PC-9 (cell line): ENCODE data around the gene FASN. TPM values are rescaled to one million over a fixed set of nuclear protein-coding genes. Genes with fewer than 3 reads are reported as not detected.

Experiments
- BruUV-seq: library from RNA; stranded (reverse); fragments of 400-500 nt; replicated peaks from 2 replicates; lab custom pipeline; 2021; lab: Mats Ljungman, UMichigan
- CTCF ChIA-PET: fragments of 300-600 bp; sonication (Branson Sonifier 250); formaldehyde crosslinking; loops from one replicate; lab custom pipeline; 2022; ENCODE audit warnings: antibody characterized with exemption; lab: Charles Lee
- POLR2A ChIA-PET: fragments of 300-600 bp; sonication (Branson Sonifier 250); formaldehyde crosslinking; loops from one replicate; lab custom pipeline; 2022; ENCODE audit warnings: antibody characterized with exemption; ENCODE audit not compliant: unreplicated experiment; lab: Charles Lee
- DNase-seq, 2 experiments: peaks; one replicate each; pipeline versions ENCODE4 v3.0.0 to v3.0.0-alpha.2; 2015 to 2022; ENCODE audit warnings: mixed read lengths in 1 of 2
- H2AFZ ChIP-seq: fragments of 200-600 bp; sonication (generic); 2 replicates; pipeline ENCODE4 v1.8.1; 2017; ENCODE audit warnings: antibody characterized with exemption
- H3F3A ChIP-seq: fragments of 200-600 bp; sonication (generic); 2 replicates; pipeline ENCODE4 v1.8.1; 2017; ENCODE audit warnings: antibody characterized with exemption, mild to moderate bottlenecking, low read depth; ENCODE audit not compliant: insufficient read depth
- H3K27ac ChIP-seq: fragments of 200-600 bp; sonication (generic); 2 replicates; pipeline ENCODE4 v1.6.1; 2016; ENCODE audit warnings: mixed run types
- H3K27me3 ChIP-seq: fragments of 200-600 bp; sonication (generic); 2 replicates; pipeline ENCODE4 v1.6.1; 2016; ENCODE audit warnings: low read depth, mixed run types; ENCODE audit not compliant: insufficient read depth
- H3K36me3 ChIP-seq: fragments of 200-600 bp; sonication (generic); 2 replicates; pipeline ENCODE4 v1.6.1; 2016; ENCODE audit warnings: low read depth, mixed run types
- H3K4me1 ChIP-seq: fragments of 200-600 bp; sonication (generic); replicated peaks from 2 replicates; pipeline ENCODE4 v1.6.1; 2016; ENCODE audit warnings: mixed run types; ENCODE audit not compliant: insufficient read depth
- H3K4me2 ChIP-seq: fragments of 200-600 bp; sonication (generic); 2 replicates; pipeline ENCODE4 v1.6.1; 2017; ENCODE audit warnings: mixed run types
- H3K4me3 ChIP-seq: fragments of 200-600 bp; sonication (generic); 2 replicates; pipeline ENCODE4 v1.6.1; 2016; ENCODE audit warnings: mixed run types
- H3K79me2 ChIP-seq: fragments of 200-600 bp; sonication (generic); 2 replicates; pipeline ENCODE4 v1.6.1; 2017; ENCODE audit warnings: low read depth, mixed run types
- H3K9me2 ChIP-seq: fragments of 200-600 bp; sonication (generic); 2 replicates; pipeline ENCODE4 v1.8.1; 2017; ENCODE audit warnings: mild to moderate bottlenecking; ENCODE audit not compliant: insufficient read depth
- H3K9me3 ChIP-seq: fragments of 200-600 bp; sonication (generic); 2 replicates; pipeline ENCODE4 v1.8.1; 2016; ENCODE audit warnings: low read depth; ENCODE audit not compliant: insufficient read depth
- H4K20me1 ChIP-seq: fragments of 200-600 bp; sonication (generic); 2 replicates; pipeline ENCODE4 v1.8.1; 2017; ENCODE audit not compliant: insufficient read depth
- EZH2 ChIP-seq: fragments of 200-600 bp; sonication (generic); IDR thresholded peaks from 2 replicates; pipeline ENCODE4 v1.8.0; 2017; ENCODE audit warnings: antibody characterized with exemption, low read depth
- intact Hi-C: fragments of 100-400 bp; cut with micrococcal nuclease; formaldehyde crosslinking; loops from one replicate; pipeline ENCODE4 v1.10.0; 2022; ENCODE audit not compliant: unreplicated experiment
- total RNA-seq: library from RNA; stranded (reverse); gene quantifications from 2 replicates; pipeline ENCODE4 v1.2.3, GENCODE V29; 2021
- TF ChIP-seq, protein P1 (sequence below): fragments of 200-600 bp; sonication (generic); conservative IDR thresholded peaks from 2 replicates; pipeline ENCODE4 v1.6.1; 2017; ENCODE audit warnings: mixed run types, antibody characterized with exemption, mild to moderate bottlenecking, moderate library complexity

The FASN gene
- total RNA-seq, 1 experiment from 2014 or later = 658 TPM

- H2AFZ ChIP-seq = no peak overlapping the region
- H3K4me1 ChIP-seq = no peaks in the 10 kb centered on the region
- no peak overlapping the region for H3K4me3 ChIP-seq
- no peak for DNase-seq
- H3F3A ChIP-seq = peaks cover 5% of the 10 kb centered on the region; the same call in 1 of the 2 replicates
- intact Hi-C loops = no loop called here
- ChIA-PET CTCF (interaction anchor here (0.6 kb wide), 1 partner anchor 31 kb away, joined by 3 read pairs; no protein-coding TSS in a partner anchor), POLR2A (interaction anchor here (0.6 kb wide), 1 partner anchor 34 kb away, joined by 24 read pairs; no protein-coding TSS in a partner anchor)
- H4K20me1 ChIP-seq = peaks cover 25% of the 10 kb centered on the region
- H3K9me2 ChIP-seq = no peaks in the 10 kb centered on the region
- H3K36me3 ChIP-seq = no peaks in the 10 kb centered on the region
- BruUV-seq = no TSS peak
- H3K79me2 ChIP-seq = peaks cover 19% of the 10 kb centered on the region
- TF ChIP-seq EZH2 = no peak
- TF ChIP-seq, protein P1, sequence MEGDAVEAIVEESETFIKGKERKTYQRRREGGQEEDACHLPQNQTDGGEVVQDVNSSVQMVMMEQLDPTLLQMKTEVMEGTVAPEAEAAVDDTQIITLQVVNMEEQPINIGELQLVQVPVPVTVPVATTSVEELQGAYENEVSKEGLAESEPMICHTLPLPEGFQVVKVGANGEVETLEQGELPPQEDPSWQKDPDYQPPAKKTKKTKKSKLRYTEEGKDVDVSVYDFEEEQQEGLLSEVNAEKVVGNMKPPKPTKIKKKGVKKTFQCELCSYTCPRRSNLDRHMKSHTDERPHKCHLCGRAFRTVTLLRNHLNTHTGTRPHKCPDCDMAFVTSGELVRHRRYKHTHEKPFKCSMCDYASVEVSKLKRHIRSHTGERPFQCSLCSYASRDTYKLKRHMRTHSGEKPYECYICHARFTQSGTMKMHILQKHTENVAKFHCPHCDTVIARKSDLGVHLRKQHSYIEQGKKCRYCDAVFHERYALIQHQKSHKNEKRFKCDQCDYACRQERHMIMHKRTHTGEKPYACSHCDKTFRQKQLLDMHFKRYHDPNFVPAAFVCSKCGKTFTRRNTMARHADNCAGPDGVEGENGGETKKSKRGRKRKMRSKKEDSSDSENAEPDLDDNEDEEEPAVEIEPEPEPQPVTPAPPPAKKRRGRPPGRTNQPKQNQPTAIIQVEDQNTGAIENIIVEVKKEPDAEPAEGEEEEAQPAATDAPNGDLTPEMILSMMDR = no peak
- no peak overlapping the region for H3K4me2 ChIP-seq
- no peaks in the 10 kb centered on the region for H3K27me3 ChIP-seq
- no peak overlapping the region for H3K27ac ChIP-seq
- H3K9me3 ChIP-seq = no peaks in the 10 kb centered on the region
Observed at GRCh38 chr17:82089723-82090548, 8.1 kb downstream of the FASN start.

DNA sequence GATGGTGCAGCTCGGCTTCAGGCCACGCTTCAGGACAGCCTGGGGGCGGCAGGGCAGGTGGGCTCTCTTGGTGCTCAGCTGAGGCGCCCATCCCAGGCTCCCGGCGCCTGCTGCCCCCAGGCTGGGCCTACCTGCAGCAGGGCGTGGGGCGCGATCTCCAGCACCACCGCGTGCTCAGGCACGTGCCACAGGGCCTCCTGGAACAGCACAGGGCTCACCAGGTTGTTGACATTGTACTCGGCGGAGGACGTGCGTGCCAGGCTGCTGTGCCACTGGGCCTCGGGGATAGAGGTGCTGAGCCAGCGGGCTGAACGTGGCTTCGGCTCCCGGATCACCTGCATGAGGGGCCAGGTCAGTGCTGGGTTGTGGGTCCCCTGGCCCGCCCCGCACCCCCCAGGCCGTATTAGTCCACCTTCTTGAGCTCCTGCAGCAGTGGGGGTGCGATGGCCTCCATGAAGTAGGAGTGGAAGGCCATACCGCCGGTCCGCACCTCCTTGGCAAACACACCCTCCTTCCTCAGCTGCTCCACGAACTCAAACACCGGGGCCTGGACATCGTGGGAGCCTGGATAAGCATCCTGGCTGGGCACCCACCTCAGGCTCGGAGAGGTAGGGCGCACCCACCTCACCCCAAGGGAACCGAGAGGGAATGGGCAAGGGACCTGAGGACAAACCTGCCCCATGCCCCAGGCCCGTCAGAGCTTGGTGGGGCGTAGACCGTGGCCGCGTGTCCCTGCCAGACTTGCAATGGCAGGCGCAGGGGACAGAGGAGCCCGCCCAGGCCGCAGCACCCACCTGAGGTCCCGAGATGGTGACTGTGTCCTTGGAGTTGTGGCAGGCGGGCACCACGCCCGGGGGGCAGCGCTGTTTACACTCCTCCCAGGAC, 9.0 kb downstream of the FASN start:
- TF ChIP-seq EZH2 = no peak
- TF ChIP-seq, protein P1 = no peak
- Histone ChIP-seq H4K20me1 (peaks cover 21% of the 10 kb centered on the region), H3F3A (peaks cover 3% of the 10 kb centered on the region; the same call in 1 of the 2 replicates), H3K4me3 (no peak overlapping the region), H3K27me3 (no peaks in the 10 kb centered on the region), H3K9me2 (no peaks in the 10 kb centered on the region), H3K4me1 (no peaks in the 10 kb centered on the region), H3K36me3 (no peaks in the 10 kb centered on the region), H3K9me3 (no peaks in the 10 kb centered on the region), H3K4me2 (no peak overlapping the region), H3K79me2 (peaks cover 13% of the 10 kb centered on the region; the same call in 1 of the 2 replicates), H2AFZ (no peak overlapping the region), H3K27ac (no peak overlapping the region)
- ChIA-PET CTCF (interaction anchor here (0.6 kb wide), 1 partner anchor 32 kb away, joined by 3 read pairs; no protein-coding TSS in a partner anchor), POLR2A (interaction anchor here (0.6 kb wide), 1 partner anchor 35 kb away, joined by 24 read pairs; no protein-coding TSS in a partner anchor)
- no peak for DNase-seq
- intact Hi-C loops = no loop called here
- no TSS peak for BruUV-seq
